ENCODE data around the gene CREB3L1. TPM values are rescaled to one million over a fixed set of nuclear protein-coding genes. Genes with fewer than 3 reads are reported as not detected.

The CREB3L1 gene
- total and polyA plus RNA-seq, 2 of the 13 experiments (the other 11 are each of a cell fraction or from before 2014, with no cell fraction given), result not detected

GRCh38 chr11:46270684-46271083, 6.8 kb upstream of the CREB3L1 start (continued):
- no peak for TF ChIP-seq THAP8 (CRISPR knock-in tag; IDR thresholded peaks at IDR 0.05; ENCODE audit: borderline replicate concordance)
- TF ChIP-seq ZNF121 (CRISPR knock-in tag; IDR thresholded peaks at IDR 0.05), result no peak

GRCh38 chr11:46271407-46271806, 6.1 kb upstream of the CREB3L1 start:
- H3K27ac ChIP-seq (ENCODE audit: extremely low read length, insufficient read depth, low read length), result no peak overlapping the region
- H4K20me1 ChIP-seq (ENCODE audit: insufficient read depth, low read length), result peaks cover 3% of the 10 kb centered on the region
- 78% methylated on average over 1 of the region's 1 CpG for WGBS (ENCODE audit: low lambda C conversion rate)
- no peak for DNase-seq (ENCODE audit: low spot score)
- BruUV-seq (replicated peaks), result no TSS peak
- ChIA-PET POLR2A (no interaction called here), CTCF (ENCODE audit: low intra/inter-chr PET ratio, low total read pairs) (no interaction called here)
- H3K79me2 ChIP-seq (ENCODE audit: insufficient read depth, low read length), result no peaks in the 10 kb centered on the region
- TF ChIP-seq ZFP41 (CRISPR knock-in tag; IDR thresholded peaks at IDR 0.05; ENCODE audit: borderline replicate concordance), result no peak
- peak; percentile 46; the same call in 1 of the 2 replicates for TF ChIP-seq ZKSCAN8 (CRISPR knock-in tag; IDR thresholded peaks at IDR 0.05; ENCODE audit: borderline replicate concordance)
- no peak for TF ChIP-seq TAF15 (IDR thresholded peaks at IDR 0.05; ENCODE audit: low read depth, low read length, poor library complexity, severe bottlenecking)
- H3K4me1 ChIP-seq (ENCODE audit: insufficient read depth, low read length), result peaks cover 45% of the 10 kb centered on the region
- intact Hi-C loops (cut with micrococcal nuclease; ENCODE audit: unreplicated experiment), result no loop called here
- H3K4me3 ChIP-seq (replicated peaks in 1 of 3; ENCODE audit: insufficient read depth in 1 of 3, low read depth in 2 of 3, low read length in 3 of 3), result no peak overlapping the region
- no peak overlapping the region for H3K4me2 ChIP-seq (ENCODE audit: low read depth, low read length)
- ATAC-seq, result no peak
- H3K9me3 ChIP-seq (ENCODE audit: low read length), result no peaks in the 10 kb centered on the region
- in situ Hi-C loops (cut with HindIII; ENCODE audit: extremely low pct_ligation_motif_present, low pct_unique_long_range_greater_than_20kb), result no loop called here
- peaks cover 3 to 62% of the 10 kb centered on the region in 2 experiments; a peak in 4 of 5 replicates for H3K27me3 ChIP-seq (ENCODE audit: control insufficient read depth in 1 of 2, insufficient read depth in 2 of 2, low read length in 2 of 2)
- H2AFZ ChIP-seq (ENCODE audit: low read length), result no peak overlapping the region
- H3K36me3 ChIP-seq (replicated peaks in 1 of 2; ENCODE audit: control insufficient read depth in 1 of 2, insufficient read depth in 2 of 2, low read length in 2 of 2), result no peaks in the 10 kb centered on the region
- no peak for FAIRE-seq
- no peak overlapping the region for H3K9ac ChIP-seq (ENCODE audit: insufficient read depth, low read depth, low read length)
